HepG2 (cell line): ENCODE results near the gene TLCD1. TPM values are rescaled to one million over a fixed set of nuclear protein-coding genes. Genes with fewer than 3 reads are reported as not detected.

Source experiments
- AKNA ChIP-seq: sonication (generic); formaldehyde crosslinking; IDR thresholded peaks from 2 replicates; pipeline ENCODE4 v1.4.0; 2020; ENCODE audit warnings: missing genetic modification reagents, borderline replicate concordance
- HINFP ChIP-seq: sonication (generic); formaldehyde crosslinking; IDR thresholded peaks from 2 replicates; pipeline ENCODE4 v1.4.0; 2020; ENCODE audit warnings: low read depth, mild to moderate bottlenecking, missing genetic modification reagents
- HNRNPLL ChIP-seq: fragments of 200-400 bp; formaldehyde crosslinking; IDR thresholded peaks from 2 replicates; pipeline ENCODE4 v1.6.1; 2017; ENCODE audit warnings: mild to moderate bottlenecking, low read depth, low read length; ENCODE audit not compliant: poor library complexity, severe bottlenecking
- KLF9 ChIP-seq: IDR thresholded peaks from 2 replicates; pipeline ENCODE4 v1.6.1; 2016; ENCODE audit warnings: low read depth
- MED1 ChIP-seq: sonication (generic); formaldehyde crosslinking; IDR thresholded peaks from 2 replicates; pipeline ENCODE4 v1.4.0; 2020; ENCODE audit warnings: missing genetic modification reagents
- NR2C2 ChIP-seq: sonication (generic); formaldehyde crosslinking; IDR thresholded peaks from 2 replicates; pipeline ENCODE4 v1.4.0; 2020; ENCODE audit warnings: missing genetic modification reagents, mild to moderate bottlenecking, moderate library complexity, borderline replicate concordance
- PCBP1 ChIP-seq: fragments of 200-400 bp; formaldehyde crosslinking; IDR thresholded peaks from 2 replicates; pipeline ENCODE4 v1.6.1; 2017; ENCODE audit warnings: mild to moderate bottlenecking, low read depth, low read length, borderline replicate concordance
- POLR2G ChIP-seq: fragments of 200-400 bp; formaldehyde crosslinking; IDR thresholded peaks from 2 replicates; pipeline ENCODE4 v1.6.1; 2018; ENCODE audit warnings: mild to moderate bottlenecking, low read depth, low read length, moderate library complexity
- SKI ChIP-seq: fragments of 450-650 bp; IDR thresholded peaks from one replicate; pipeline ENCODE4 v1.6.1; 2018; ENCODE audit warnings: mild to moderate bottlenecking; ENCODE audit not compliant: partially characterized antibody
- SP5 ChIP-seq: IDR thresholded peaks from 2 replicates; pipeline ENCODE4 v1.6.1; 2016; ENCODE audit warnings: low read depth, borderline replicate concordance
- TAF1 ChIP-seq: sonication (generic); formaldehyde crosslinking; IDR thresholded peaks from 2 replicates; pipeline ENCODE4 v1.4.0; 2020; ENCODE audit warnings: missing genetic modification reagents
- TAF15 ChIP-seq: fragments of 200-400 bp; formaldehyde crosslinking; IDR thresholded peaks from one replicate; pipeline ENCODE4 v1.6.1; 2018; ENCODE audit warnings: mild to moderate bottlenecking, low read depth, low read length; ENCODE audit not compliant: poor library complexity, severe bottlenecking
- TCF12 ChIP-seq, 2 experiments: fragments of 450-650 bp in 1 of 2; sonication (generic) in 1 of 2; formaldehyde crosslinking in 1 of 2; IDR thresholded peaks; 2 replicates each; pipeline versions ENCODE4 v1.6.1 to v1.8.0; 2017 to 2022; ENCODE audit warnings: antibody characterized with exemption in 1 of 2, mild to moderate bottlenecking in 1 of 2, missing genetic modification reagents in 1 of 2, moderate library complexity in 1 of 2
- ZBTB26 ChIP-seq: IDR thresholded peaks from 2 replicates; pipeline ENCODE4 v1.6.1; 2016; ENCODE audit warnings: missing compliant biosample characterization, missing genetic modification reagents, borderline replicate concordance
- ZEB1 ChIP-seq: IDR thresholded peaks from 2 replicates; pipeline ENCODE4 v1.6.1; 2012; ENCODE audit warnings: mild to moderate bottlenecking, low read depth, inconsistent platforms; ENCODE audit not compliant: insufficient replicate concordance
- ZFX ChIP-seq: sonication (generic); formaldehyde crosslinking; IDR thresholded peaks from 2 replicates; pipeline ENCODE4 v1.4.0; 2020; ENCODE audit warnings: mild to moderate bottlenecking, low read depth, missing genetic modification reagents, moderate library complexity
- ZNF34 ChIP-seq: sonication (generic); formaldehyde crosslinking; IDR thresholded peaks from 2 replicates; pipeline ENCODE4 v1.4.0; 2020; ENCODE audit warnings: mild to moderate bottlenecking, missing genetic modification reagents, borderline replicate concordance
- ZNF367 ChIP-seq: sonication (generic); formaldehyde crosslinking; IDR thresholded peaks from 2 replicates; pipeline ENCODE4 v1.4.0; 2020; ENCODE audit warnings: missing genetic modification reagents, borderline replicate concordance
- ZNF552 ChIP-seq: sonication (generic); formaldehyde crosslinking; IDR thresholded peaks from 2 replicates; pipeline ENCODE4 v1.9.0; 2022; ENCODE audit warnings: missing genetic modification reagents, mild to moderate bottlenecking, borderline replicate concordance
- ZNF629 ChIP-seq: sonication (generic); formaldehyde crosslinking; conservative IDR thresholded peaks from 2 replicates; pipeline ENCODE4 v1.5.0; 2020; ENCODE audit warnings: missing genetic modification reagents
- polyA plus RNA-seq, 8 experiments: library from polyadenylated mRNA; depleted of rRNA in 3 of 8; stranded (reverse) in 7 of 8; unstranded in 1 of 8; fragments of >200 nt; fragmentation: Illumina TruSeq in 4 of 8; extraction: Trizol in 4 of 8; gene quantifications; 2 replicates each; pipeline versions ENCODE4 v1.2.1 to v1.2.3, GENCODE V29; 2011 to 2016; ENCODE audit warnings: low read depth in 4 of 8, missing spikeins in 1 of 8, mixed read lengths in 1 of 8; ENCODE audit not compliant: insufficient read depth in 1 of 8
- total RNA-seq, 5 experiments: library from RNA; depleted of rRNA; stranded (reverse); fragments of >200 nt; fragmentation: Illumina TruSeq; extraction: Trizol; gene quantifications; 2 replicates each; pipeline ENCODE4 v1.2.3, GENCODE V29; 2016; ENCODE audit warnings: low read depth in 1 of 5

The TLCD1 gene
- total and polyA plus RNA-seq, 2 of the 13 experiments (the other 11 are each of a cell fraction or from before 2014, with no cell fraction given): 14.9 to 19.6 TPM

- TF ChIP-seq HNRNPLL: peak; percentile 55
- 0 out of 2 replicates have a peak, but pooled peaks have one; percentile 11 for TF ChIP-seq ZNF629
- TF ChIP-seq SKI: peak; percentile 33
- TF ChIP-seq POLR2G: peak; percentile 88
- TF ChIP-seq TAF15: peak; percentile 79
- TF ChIP-seq ZNF552 (CRISPR knock-in tag): 0 out of 2 replicates have a peak, but pooled peaks have one; percentile 45
- TF ChIP-seq PCBP1: 0 out of 2 replicates have a peak, but pooled peaks have one; percentile 81
- TF ChIP-seq ZBTB26 (CRISPR knock-in tag): 0 out of 2 replicates have a peak, but pooled peaks have one; percentile 50
- 0 out of 2 replicates have a peak, but pooled peaks have one; percentile 31 for TF ChIP-seq ZNF367 (CRISPR knock-in tag)
- TF ChIP-seq SP5 (CRISPR knock-in tag): peak; percentile 45
- no peak for TF ChIP-seq AKNA (CRISPR knock-in tag)
- peak; percentile 93 for TF ChIP-seq TAF1 (CRISPR knock-in tag)
- peak; percentile 59; the same call in 1 of the 2 replicates for TF ChIP-seq MED1
- no peak for TF ChIP-seq ZNF34 (CRISPR knock-in tag)
- TF ChIP-seq ZEB1: no peak
- TF ChIP-seq HINFP: peak; percentile 27; the same call in 1 of the 2 replicates
- no peak for TF ChIP-seq NR2C2
- TF ChIP-seq KLF9: no peak
- TF ChIP-seq TCF12 (IDR thresholded peaks at IDR 0.05): no peak
- TF ChIP-seq TCF12 (CRISPR knock-in tag; IDR thresholded peaks at IDR 0.05): 0 out of 2 replicates have a peak, but pooled peaks have one; percentile 12
- TF ChIP-seq ZFX (CRISPR knock-in tag): peak; percentile 96
Observed at GRCh38 chr17:28710861-28711722, 14.9 kb downstream of the TLCD1 start (continued).
